ENCODE results near the gene TDRKH.

TDRKH gene

DNA sequence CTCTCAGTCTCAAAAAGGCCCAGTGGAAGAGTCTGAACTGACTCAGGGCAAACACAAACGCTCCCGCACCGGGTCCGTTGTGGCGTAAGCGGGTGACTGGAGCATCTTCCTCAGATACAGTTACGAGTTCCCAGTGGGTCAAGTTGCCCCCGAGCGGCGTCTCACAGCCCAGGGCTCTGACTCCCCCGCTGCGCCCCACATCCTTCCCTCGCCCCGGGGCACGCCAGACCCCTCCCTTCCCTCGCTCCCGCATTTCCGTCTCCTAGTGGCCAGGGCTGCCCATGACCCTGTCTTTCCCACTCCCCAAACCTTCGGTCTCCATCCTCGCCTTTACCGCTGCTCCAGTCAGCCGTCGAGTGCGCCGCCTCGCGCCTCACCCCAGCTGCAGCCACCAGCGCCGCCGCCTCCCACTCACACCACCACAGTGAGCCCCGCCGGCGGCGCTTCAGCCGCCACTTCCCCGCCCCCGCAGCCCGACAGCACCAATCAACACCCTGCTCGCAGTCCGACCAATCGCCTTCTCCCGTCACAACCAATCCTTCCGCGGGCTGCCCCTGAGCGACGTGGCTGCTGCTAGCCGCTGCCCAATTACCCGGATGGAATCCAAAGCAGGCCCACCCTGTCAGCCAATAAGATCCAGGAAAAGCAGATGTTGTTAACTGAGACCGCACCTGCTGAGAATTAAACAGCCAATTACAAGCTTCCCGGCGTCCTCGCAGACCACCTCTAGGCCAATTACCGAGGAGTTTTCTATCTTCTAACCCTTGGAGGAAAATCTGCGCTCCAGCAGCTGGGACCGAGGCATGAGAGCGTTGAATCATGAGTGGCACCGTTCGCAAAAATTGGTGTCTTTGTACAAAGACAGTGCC, at the start of gene TDRKH:
Gene TDRKH (minus strand): TSS at position 430 of the 869 bp plus-strand sequence. CDS start 7,478 bp downstream, outside the sequence.
- peaks cover 3% of the 10 kb centered on the region; the same call in 1 of the 2 replicates for H3F3A ChIP-seq (ENCODE audit: insufficient read depth, low read length)
- peak within 1 kb of the TSS; percentile 96 for H3K4me2 ChIP-seq (ENCODE audit: low read depth, low read length)
- H3K27me3 ChIP-seq (replicated peaks; ENCODE audit: insufficient read depth, low read length), result no peaks in the 10 kb centered on the region
- peak within 1 kb of the TSS; percentile 86 for H2AFZ ChIP-seq (ENCODE audit: low read length)
- H3K9me2 ChIP-seq (replicated peaks; ENCODE audit: insufficient read depth, low read length), result no peaks in the 10 kb centered on the region
- no peaks in the 10 kb centered on the region for H4K20me1 ChIP-seq (ENCODE audit: insufficient read depth, low read length)
- TF ChIP-seq, protein P1, sequence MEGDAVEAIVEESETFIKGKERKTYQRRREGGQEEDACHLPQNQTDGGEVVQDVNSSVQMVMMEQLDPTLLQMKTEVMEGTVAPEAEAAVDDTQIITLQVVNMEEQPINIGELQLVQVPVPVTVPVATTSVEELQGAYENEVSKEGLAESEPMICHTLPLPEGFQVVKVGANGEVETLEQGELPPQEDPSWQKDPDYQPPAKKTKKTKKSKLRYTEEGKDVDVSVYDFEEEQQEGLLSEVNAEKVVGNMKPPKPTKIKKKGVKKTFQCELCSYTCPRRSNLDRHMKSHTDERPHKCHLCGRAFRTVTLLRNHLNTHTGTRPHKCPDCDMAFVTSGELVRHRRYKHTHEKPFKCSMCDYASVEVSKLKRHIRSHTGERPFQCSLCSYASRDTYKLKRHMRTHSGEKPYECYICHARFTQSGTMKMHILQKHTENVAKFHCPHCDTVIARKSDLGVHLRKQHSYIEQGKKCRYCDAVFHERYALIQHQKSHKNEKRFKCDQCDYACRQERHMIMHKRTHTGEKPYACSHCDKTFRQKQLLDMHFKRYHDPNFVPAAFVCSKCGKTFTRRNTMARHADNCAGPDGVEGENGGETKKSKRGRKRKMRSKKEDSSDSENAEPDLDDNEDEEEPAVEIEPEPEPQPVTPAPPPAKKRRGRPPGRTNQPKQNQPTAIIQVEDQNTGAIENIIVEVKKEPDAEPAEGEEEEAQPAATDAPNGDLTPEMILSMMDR (IDR thresholded peaks at IDR 0.05; ENCODE audit: low read length), result peak; percentile 50
- no peak for TF ChIP-seq EZH2 (optimal IDR thresholded peaks at IDR 0.05; ENCODE audit: low read depth, low read length)
- peak within 1 kb of the TSS; percentile 81 for H3K4me3 ChIP-seq (ENCODE audit: low read length)
- H3K27ac ChIP-seq (ENCODE audit: low read length), result no peak within 1 kb of the TSS
- no peaks in the 10 kb centered on the region for H3K9me3 ChIP-seq (replicated peaks; ENCODE audit: insufficient read depth, low read length)
- DNase-seq, result peak; percentile 100
- H3K79me2 ChIP-seq (ENCODE audit: low read length), result peaks cover 10% of the 10 kb centered on the region; the same call in 1 of the 2 replicates
- H3K9ac ChIP-seq (ENCODE audit: low read length), result peak within 1 kb of the TSS; percentile 54; the same call in 1 of the 2 replicates
- no peaks in the 10 kb centered on the region for H3K36me3 ChIP-seq (replicated peaks; ENCODE audit: insufficient read depth, low read length)
- peaks cover 12% of the 10 kb centered on the region for H3K4me1 ChIP-seq (ENCODE audit: low read length)

DNA sequence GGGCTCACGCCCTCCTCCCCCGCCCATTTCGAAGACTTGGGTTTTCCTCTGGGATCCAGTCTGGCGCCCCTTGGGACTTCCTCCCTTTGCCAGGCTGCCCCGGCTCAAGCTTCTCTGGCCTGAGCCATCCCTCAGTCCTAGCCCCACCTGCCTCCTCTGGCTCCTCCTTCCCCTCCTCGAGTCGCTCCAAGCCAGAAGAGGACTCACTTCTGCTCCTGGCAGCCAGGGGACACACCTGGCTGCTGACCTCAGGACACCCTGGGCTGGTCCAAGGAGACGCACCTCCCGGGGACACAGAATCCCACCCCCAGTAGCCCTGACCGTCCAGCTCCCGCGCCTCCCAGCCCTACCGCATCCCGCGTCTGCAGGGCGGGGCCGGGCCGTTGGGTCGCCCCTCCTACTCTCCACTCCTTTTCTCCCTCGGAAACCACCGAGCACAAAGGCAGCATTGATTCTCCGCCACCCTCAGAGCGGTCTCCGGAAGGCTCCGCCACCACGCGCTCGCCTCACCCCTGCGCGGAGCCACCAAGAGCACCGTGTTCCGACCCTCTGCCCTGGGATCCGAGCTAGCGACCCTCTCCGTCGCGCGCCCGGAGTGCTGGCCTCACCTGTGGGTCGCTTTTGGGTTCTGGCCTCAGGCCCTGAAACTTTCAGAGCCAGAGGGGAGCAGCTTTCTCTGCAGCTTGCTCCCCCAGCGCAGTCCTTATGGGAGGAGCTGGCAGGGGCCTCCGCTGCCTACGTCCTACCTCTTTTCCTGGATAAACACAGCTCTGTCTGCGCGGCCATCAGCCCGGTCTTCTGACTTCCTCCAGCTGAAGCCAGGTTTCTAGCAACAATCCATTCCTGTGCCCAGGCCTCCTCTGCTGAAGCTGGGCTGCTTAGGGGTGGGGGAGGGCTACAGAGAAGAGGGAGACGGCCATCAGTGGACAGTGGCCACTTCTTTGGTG, 49.4 kb upstream of the TDRKH start, which contains the start of gene C2CD4D:
Gene C2CD4D (minus strand): TSS at position 364 of the 947 bp plus-strand sequence. CDS start 831 bp downstream, outside the sequence.
- H3K27me3 ChIP-seq (replicated peaks; ENCODE audit: insufficient read depth, low read length), result no peaks in the 10 kb centered on the region
- H3K79me2 ChIP-seq (ENCODE audit: low read length), result no peaks in the 10 kb centered on the region
- TF ChIP-seq, protein P1 (IDR thresholded peaks at IDR 0.05; ENCODE audit: low read length), result peak; percentile 27
- no peak for TF ChIP-seq EZH2 (optimal IDR thresholded peaks at IDR 0.05; ENCODE audit: low read depth, low read length)
- H3K4me1 ChIP-seq (ENCODE audit: low read length), result peaks cover 29% of the 10 kb centered on the region
- peak within 1 kb of the TSS; percentile 92 for H2AFZ ChIP-seq (ENCODE audit: low read length)
- peak within 1 kb of the TSS; percentile 92 for H3K4me2 ChIP-seq (ENCODE audit: low read depth, low read length)
- peaks cover 21% of the 10 kb centered on the region for H3F3A ChIP-seq (ENCODE audit: insufficient read depth, low read length)
- no peaks in the 10 kb centered on the region for H3K9me2 ChIP-seq (replicated peaks; ENCODE audit: insufficient read depth, low read length)
- H3K27ac ChIP-seq (ENCODE audit: low read length), result peak within 1 kb of the TSS; percentile 47; the same call in 1 of the 2 replicates
- peak within 1 kb of the TSS; percentile 66 for H3K9ac ChIP-seq (ENCODE audit: low read length)
- peak; percentile 88 for DNase-seq
- no peaks in the 10 kb centered on the region for H3K36me3 ChIP-seq (replicated peaks; ENCODE audit: insufficient read depth, low read length)
- H3K9me3 ChIP-seq (replicated peaks; ENCODE audit: insufficient read depth, low read length), result no peaks in the 10 kb centered on the region
- H4K20me1 ChIP-seq (ENCODE audit: insufficient read depth, low read length), result no peaks in the 10 kb centered on the region
- peak within 1 kb of the TSS; percentile 75 for H3K4me3 ChIP-seq (ENCODE audit: low read length)

GRCh38 chr1:151839082-151839412, 48.7 kb upstream of the TDRKH start:
- Histone ChIP-seq H3K36me3 (replicated peaks; ENCODE audit: insufficient read depth, low read length) (no peaks in the 10 kb centered on the region), H3K79me2 (ENCODE audit: low read length) (no peaks in the 10 kb centered on the region), H3K9ac (ENCODE audit: low read length) (peak overlapping the region; percentile 66; the same call in 1 of the 2 replicates), H3K27me3 (replicated peaks; ENCODE audit: insufficient read depth, low read length) (no peaks in the 10 kb centered on the region), H3K9me2 (replicated peaks; ENCODE audit: insufficient read depth, low read length) (no peaks in the 10 kb centered on the region), H2AFZ (ENCODE audit: low read length) (peak overlapping the region; percentile 92), H3K9me3 (replicated peaks; ENCODE audit: insufficient read depth, low read length) (no peaks in the 10 kb centered on the region), H3K4me3 (ENCODE audit: low read length) (peak overlapping the region; percentile 75), H3K27ac (ENCODE audit: low read length) (peak overlapping the region; percentile 0; the same call in 1 of the 2 replicates), H3K4me1 (ENCODE audit: low read length) (peaks cover 36% of the 10 kb centered on the region), H3F3A (ENCODE audit: insufficient read depth, low read length) (peaks cover 21% of the 10 kb centered on the region), H4K20me1 (ENCODE audit: insufficient read depth, low read length) (no peaks in the 10 kb centered on the region), H3K4me2 (ENCODE audit: low read depth, low read length) (peak overlapping the region; percentile 92)
- no peak for TF ChIP-seq EZH2phosphoT487 (IDR thresholded peaks at IDR 0.05; ENCODE audit: low read length)
- TF ChIP-seq, protein P1 (IDR thresholded peaks at IDR 0.05; ENCODE audit: low read length), result no peak
- TF ChIP-seq EZH2 (optimal IDR thresholded peaks at IDR 0.05; ENCODE audit: low read depth, low read length), result no peak
- no peak for DNase-seq

Data from MM.1S (cell line).